IMR-90 (cell line): ENCODE measurements around the gene ZNF318. TPM values are rescaled to one million over a fixed set of nuclear protein-coding genes. Genes with fewer than 3 reads are reported as not detected.
A peak's percentile ranks its signal among the peaks of the same experiment; 100 is the strongest.

ENCODE experiments used
- ATAC-seq: fragments of 200-7000 bp; cut with Tn5 transposase; 2 replicates; pipeline ENCODE4 v1.9.1; 2020; ENCODE audit warnings: low read depth, mild to moderate bottlenecking, moderate library complexity
- BruUV-seq: library from RNA; stranded (reverse); fragments of 400-500 nt; replicated peaks from 2 replicates; lab custom pipeline; 2021; lab: Mats Ljungman, UMichigan
- CTCF ChIA-PET: fragments of 300-600 bp; formaldehyde crosslinking; extraction: SDS; loops from one replicate; lab custom pipeline; 2021; ENCODE audit warnings: antibody characterized with exemption; lab: Yijun Ruan, JAX
- POLR2A ChIA-PET: fragments of 300-600 bp; sonication (Branson Sonifier 250); formaldehyde crosslinking; loops from one replicate; lab custom pipeline; 2022; ENCODE audit warnings: antibody characterized with exemption; ENCODE audit not compliant: unreplicated experiment; lab: Charles Lee
- DNase-seq: peaks from one replicate; pipeline ENCODE4 v3.0.0; 2013
- H2AFZ ChIP-seq: replicated peaks from 2 replicates; pipeline ENCODE3; 2013; ENCODE audit warnings: low read length, mild to moderate bottlenecking; ENCODE audit not compliant: poor library complexity
- H2AK5ac ChIP-seq: 2 replicates; pipeline ENCODE4 v1.6.1; 2013; ENCODE audit warnings: low read depth, low read length, inconsistent platforms
- H2AK9ac ChIP-seq: replicated peaks from 2 replicates; pipeline ENCODE3; 2013; ENCODE audit warnings: mild to moderate bottlenecking, low read depth, low read length, moderate library complexity; ENCODE audit not compliant: poor library complexity
- H2BK120ac ChIP-seq: 2 replicates; pipeline ENCODE4 v1.6.1; 2013; ENCODE audit warnings: low read depth, low read length, inconsistent platforms
- H2BK15ac ChIP-seq: 3 replicates; pipeline ENCODE4 v1.6.1; 2013; ENCODE audit warnings: low read depth, low read length, inconsistent platforms
- H2BK20ac ChIP-seq: 2 replicates; pipeline ENCODE4 v1.6.1; 2013; ENCODE audit warnings: low read depth, mild to moderate bottlenecking, inconsistent platforms, low read length, moderate library complexity
- H2BK5ac ChIP-seq: 2 replicates; pipeline ENCODE4 v1.6.1; 2013; ENCODE audit warnings: mild to moderate bottlenecking, low read depth, low read length, inconsistent platforms; ENCODE audit not compliant: poor library complexity, severe bottlenecking
- H3K14ac ChIP-seq: replicated peaks from 2 replicates; pipeline ENCODE4 v1.6.1; 2013; ENCODE audit warnings: low read depth, low read length, inconsistent platforms
- H3K18ac ChIP-seq: 2 replicates; pipeline ENCODE4 v1.6.1; 2013; ENCODE audit warnings: low read depth, low read length, control low read depth
- H3K23ac ChIP-seq: 2 replicates; pipeline ENCODE4 v1.6.1; 2013; ENCODE audit warnings: low read depth, low read length, inconsistent platforms
- H3K27ac ChIP-seq: 2 replicates; pipeline ENCODE4 v1.5.1; 2013; ENCODE audit warnings: mild to moderate bottlenecking, control low read depth, low read length; ENCODE audit not compliant: insufficient read depth
- H3K27me3 ChIP-seq: 2 replicates; pipeline ENCODE4 v1.6.1; 2013; ENCODE audit warnings: low read length; ENCODE audit not compliant: control insufficient read depth, insufficient read depth
- H3K36me3 ChIP-seq: 2 replicates; pipeline ENCODE4 v1.6.1; 2013; ENCODE audit warnings: low read length, mixed read lengths; ENCODE audit not compliant: control insufficient read depth, insufficient read depth
- H3K4ac ChIP-seq: 2 replicates; pipeline ENCODE4 v1.6.1; 2013; ENCODE audit warnings: low read depth, low read length, inconsistent platforms
- H3K4me1 ChIP-seq: 2 replicates; pipeline ENCODE4 v1.6.1; 2013; ENCODE audit warnings: low read length, mixed read lengths; ENCODE audit not compliant: control insufficient read depth, insufficient read depth
- H3K4me2 ChIP-seq: 2 replicates; pipeline ENCODE4 v1.6.1; 2013; ENCODE audit warnings: low read depth, mild to moderate bottlenecking, control low read depth, low read length, moderate library complexity
- H3K4me3 ChIP-seq: 2 replicates; pipeline ENCODE4 v1.5.1; 2013; ENCODE audit warnings: low read depth, mild to moderate bottlenecking, control low read depth, low read length, moderate library complexity; ENCODE audit not compliant: insufficient read depth
- H3K56ac ChIP-seq: 2 replicates; pipeline ENCODE4 v1.6.1; 2013; ENCODE audit warnings: low read length, inconsistent platforms; ENCODE audit not compliant: insufficient read depth; ENCODE audit errors: extremely low read depth
- H3K79me1 ChIP-seq, 2 experiments: 2 replicates each; pipeline ENCODE4 v1.6.1; 2013; ENCODE audit warnings: low read length in 2 of 2, inconsistent platforms in 1 of 2, low read depth in 1 of 2
- H3K9ac ChIP-seq: 2 replicates; pipeline ENCODE4 v1.6.1; 2013; ENCODE audit warnings: low read depth, low read length, control low read depth
- H3K9me1 ChIP-seq: 2 replicates; pipeline ENCODE4 v1.6.1; 2013; ENCODE audit warnings: low read length, inconsistent platforms; ENCODE audit not compliant: insufficient read depth
- H3K9me3 ChIP-seq: 2 replicates; pipeline ENCODE4 v1.6.1; 2013; ENCODE audit warnings: low read length; ENCODE audit not compliant: control insufficient read depth, insufficient read depth
- H4K20me1 ChIP-seq: 2 replicates; pipeline ENCODE4 v1.6.1; 2013; ENCODE audit warnings: low read length, inconsistent platforms; ENCODE audit not compliant: insufficient read depth
- H4K5ac ChIP-seq: 2 replicates; pipeline ENCODE4 v1.6.1; 2013; ENCODE audit warnings: mild to moderate bottlenecking, low read depth, low read length, control low read depth
- H4K8ac ChIP-seq, 2 experiments: 2 replicates each; pipeline ENCODE4 v1.6.1; 2013; ENCODE audit warnings: low read depth in 2 of 2, low read length in 2 of 2, control low read depth in 1 of 2, inconsistent platforms in 1 of 2
- H4K91ac ChIP-seq: 2 replicates; pipeline ENCODE4 v1.6.1; 2013; ENCODE audit warnings: low read depth, low read length, inconsistent platforms; ENCODE audit not compliant: insufficient read depth
- BHLHE40 ChIP-seq: fragments of 150-350 bp; IDR thresholded peaks from 2 replicates; pipeline ENCODE4 v1.6.1; 2016; ENCODE audit warnings: mild to moderate bottlenecking, low read depth, low read length
- CEBPB ChIP-seq: IDR thresholded peaks from 2 replicates; pipeline ENCODE4 v1.6.1; 2012; ENCODE audit warnings: low read depth, low read length, improper control_type of control experiment
- CHD1 ChIP-seq: IDR thresholded peaks from 2 replicates; pipeline ENCODE4 v1.6.1; 2012; ENCODE audit warnings: low read depth, low read length, improper control_type of control experiment
- CTCF ChIP-seq: conservative IDR thresholded peaks from 2 replicates; pipeline ENCODE4 v1.5.1; 2012; ENCODE audit warnings: mild to moderate bottlenecking, low read depth, low read length, improper control_type of control experiment
- ELK1 ChIP-seq: fragments of 150-350 bp; IDR thresholded peaks from 2 replicates; pipeline ENCODE4 v1.6.1; 2016; ENCODE audit warnings: low read depth, mild to moderate bottlenecking, low read length, moderate library complexity, borderline replicate concordance
- FOS ChIP-seq: fragments of 150-350 bp; IDR thresholded peaks from 2 replicates; pipeline ENCODE4 v1.6.1; 2016; ENCODE audit warnings: low read depth, low read length
- MAFK ChIP-seq: IDR thresholded peaks from 2 replicates; pipeline ENCODE4 v1.6.1; 2012; ENCODE audit warnings: low read depth, low read length, improper control_type of control experiment
- MAZ ChIP-seq: IDR thresholded peaks from 2 replicates; pipeline ENCODE4 v1.6.1; 2012; ENCODE audit warnings: low read depth, mild to moderate bottlenecking, low read length, improper control_type of control experiment, moderate library complexity, borderline replicate concordance
- MXI1 ChIP-seq: IDR thresholded peaks from 2 replicates; pipeline ENCODE4 v1.6.1; 2012; ENCODE audit warnings: low read depth, mild to moderate bottlenecking, low read length, moderate library complexity, borderline replicate concordance
- NFE2L2 ChIP-seq: fragments of 150-350 bp; IDR thresholded peaks from 2 replicates; pipeline ENCODE4 v1.6.1; 2016; ENCODE audit warnings: low read depth, mild to moderate bottlenecking, low read length
- POLR2A ChIP-seq: IDR thresholded peaks from 2 replicates; pipeline ENCODE4 v1.6.1; 2012; ENCODE audit warnings: mild to moderate bottlenecking, low read depth, low read length
- RAD21 ChIP-seq: IDR thresholded peaks from 2 replicates; pipeline ENCODE4 v1.6.1; 2012; ENCODE audit warnings: low read length, improper control_type of control experiment
- RCOR1 ChIP-seq: IDR thresholded peaks from 2 replicates; pipeline ENCODE4 v1.6.1; 2012; ENCODE audit warnings: mild to moderate bottlenecking, low read length, improper control_type of control experiment; ENCODE audit not compliant: insufficient replicate concordance
- RFX5 ChIP-seq: IDR thresholded peaks from 2 replicates; pipeline ENCODE4 v1.8.0; 2012; ENCODE audit warnings: low read depth, mild to moderate bottlenecking, low read length, moderate library complexity
- SMC3 ChIP-seq: fragments of 150-350 bp; IDR thresholded peaks from 2 replicates; pipeline ENCODE4 v1.6.1; 2016; ENCODE audit warnings: low read depth, mild to moderate bottlenecking, antibody characterized with exemption, low read length, moderate library complexity
- USF2 ChIP-seq: fragments of 150-350 bp; IDR thresholded peaks from 2 replicates; pipeline ENCODE4 v1.6.1; 2017; ENCODE audit warnings: mild to moderate bottlenecking, antibody characterized with exemption, low read length, low read depth
- WGBS, 2 experiments: methylation state at CpG; one replicate each; pipeline versions ENCODE4 v1.1.5 to v1.1.7; 2013; ENCODE audit warnings: missing lambda C conversion rate in 2 of 2; ENCODE audit not compliant: insufficient read length in 1 of 2; ENCODE audit errors: extremely low coverage in 2 of 2; 5-methylcytosine and 5-hydroxymethylcytosine counted together
- dilution Hi-C: fragments of 300-500 bp; cut with HindIII; formaldehyde crosslinking; loops from one replicate; pipeline ENCODE4 v1.14.3; 2018; ENCODE audit warnings: low sequenced_read_pairs; ENCODE audit not compliant: unreplicated experiment
- in situ Hi-C: fragments of 300-500 bp; cut with MboI; formaldehyde crosslinking; loops from 3 replicates; pipeline ENCODE4 v1.14.3; 2019; ENCODE audit warnings: low sequenced_read_pairs, inconsistent platforms, mixed read lengths
- intact Hi-C: fragments of 100-400 bp; cut with micrococcal nuclease; formaldehyde crosslinking; loops from 2 replicates; pipeline ENCODE4 v1.10.0; 2022
- polyA plus RNA-seq, 3 experiments: library from polyadenylated mRNA; depleted of rRNA; stranded (reverse); fragments of >200 nt; gene quantifications; 2 replicates each; pipeline ENCODE4 v1.2.3, GENCODE V29; 2012; ENCODE audit warnings: low replicate concordance in 1 of 3
- total RNA-seq: library from RNA; depleted of rRNA; stranded (reverse); fragments of >200 nt; gene quantifications from 2 replicates; pipeline ENCODE4 v1.2.3, GENCODE V29; 2012

Gene ZNF318
- total and polyA plus RNA-seq, 2 of the 4 experiments (the other 2 are of a cell fraction): 5.7 to 6.6 TPM

GRCh38 chr6:43391440-43392031, 22.1 kb upstream of the ZNF318 start:
- ChIA-PET CTCF (no interaction called here), POLR2A (no interaction called here)
- Histone ChIP-seq H3K9ac (no peak overlapping the region), H3K14ac (no peak overlapping the region), H3K4me3 (no peak overlapping the region), H3K4me1 (no peaks in the 10 kb centered on the region), H2BK120ac (no peak overlapping the region), H4K20me1 (no peaks in the 10 kb centered on the region), H4K5ac (no peak overlapping the region), H2BK5ac (no peak overlapping the region), H3K56ac (no peak overlapping the region), H2BK15ac (no peak overlapping the region), H3K9me1 (no peaks in the 10 kb centered on the region), H2AFZ (peak overlapping the region; percentile 72), H3K4me2 (no peak overlapping the region), H3K4ac (no peak overlapping the region), H2AK9ac (no peak overlapping the region), H3K27me3 (peaks cover 31% of the 10 kb centered on the region), H3K18ac (no peak overlapping the region), H3K23ac (no peak overlapping the region), H2AK5ac (no peak overlapping the region), H3K9me3 (no peaks in the 10 kb centered on the region), H2BK20ac (no peak overlapping the region), H3K36me3 (no peaks in the 10 kb centered on the region), H3K79me1 (no peaks in the 10 kb centered on the region), H4K8ac (no peak overlapping the region), H4K91ac (no peak overlapping the region), H3K27ac (no peak overlapping the region)
- in situ Hi-C loops (no loop called here), dilution Hi-C loops (no loop called here), intact Hi-C loops (no loop called here)
- DNase-seq: no peak
- BruUV-seq: no TSS peak
- no CpG with 5 or more reads among the region's 13 CpGs for WGBS, 2 experiments
- no peak for TF ChIP-seq RAD21
- no peak for TF ChIP-seq MAZ
- no peak for TF ChIP-seq USF2
- TF ChIP-seq BHLHE40: no peak
- no peak for TF ChIP-seq RFX5
- TF ChIP-seq ELK1: no peak
- TF ChIP-seq MXI1: no peak
- TF ChIP-seq SMC3: no peak
- no peak for TF ChIP-seq NFE2L2
- TF ChIP-seq CTCF: no peak
- no peak for TF ChIP-seq FOS
- no peak for TF ChIP-seq CHD1
- no peak for TF ChIP-seq RCOR1
- no peak for TF ChIP-seq MAFK
- no peak for TF ChIP-seq POLR2A
- TF ChIP-seq CEBPB: no peak
- no peak for ATAC-seq
